Neural progenitor cell (in vitro differentiated cells): ENCODE results near the gene SERPINE1.

Experiments used
- CTCF ChIP-seq: fragments of 200-600 bp; sonication (generic); IDR thresholded peaks from 2 replicates; pipeline ENCODE4 v1.5.1; 2017; ENCODE audit warnings: antibody characterized with exemption, mild to moderate bottlenecking
- EZH2 ChIP-seq: fragments of 200-600 bp; sonication (generic); IDR thresholded peaks from 2 replicates; pipeline ENCODE4 v1.6.1; 2017; ENCODE audit warnings: antibody characterized with exemption, mild to moderate bottlenecking, moderate library complexity
- EZH2phosphoT487 ChIP-seq: fragments of 200-600 bp; sonication (generic); IDR thresholded peaks from 2 replicates; pipeline ENCODE4 v1.6.1; 2017; ENCODE audit warnings: antibody characterized with exemption

- TF ChIP-seq CTCF: no peak
- no peak for TF ChIP-seq EZH2
- no peak for TF ChIP-seq EZH2phosphoT487
These were observed 30.5 kb upstream of the SERPINE1 start for GRCh38 chr7:101096331-101096956.
